GM18505 (cell line): ENCODE results near the gene FBXO31.

Experiments used
- ATAC-seq: cut with Tn5 transposase; IDR thresholded peaks from one replicate; pipeline ENCODE4 v1.9.1; 2021; ENCODE audit not compliant: unreplicated experiment
- POLR2A ChIP-seq: IDR thresholded peaks from 4 replicates; pipeline ENCODE4 v1.6.1; 2011; ENCODE audit warnings: borderline replicate concordance; ENCODE audit not compliant: insufficient read depth, insufficient read length; ENCODE audit errors: extremely low read depth

Gene FBXO31

DNA sequence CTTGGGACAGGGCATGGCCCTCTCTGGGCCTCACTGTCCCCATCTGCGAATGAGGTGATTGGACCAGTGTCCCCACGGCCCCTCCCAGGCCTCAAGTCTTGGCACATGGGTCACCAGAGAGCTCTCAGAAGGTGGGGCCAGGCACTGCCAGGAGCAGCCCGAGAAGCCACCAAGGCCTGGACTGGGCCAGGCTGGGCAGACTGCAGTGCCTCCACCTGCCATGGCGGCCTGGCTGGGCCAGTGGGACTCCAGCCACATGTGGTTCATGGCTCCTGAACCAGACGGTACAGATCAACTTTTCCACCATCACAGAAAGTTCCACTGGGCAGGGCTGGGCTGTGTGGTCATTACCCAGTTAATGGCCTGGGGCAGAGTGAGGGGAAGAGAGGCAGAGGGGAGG, 86.2 kb downstream of the FBXO31 start:
- no peak for TF ChIP-seq POLR2A
- no peak for ATAC-seq

GRCh38 chr16:87295661-87296531, 87.7 kb downstream of the FBXO31 start:
- ATAC-seq, result no peak
- no peak for TF ChIP-seq POLR2A

GRCh38 chr16:87295259-87295658, 88.3 kb downstream of the FBXO31 start:
- no peak for ATAC-seq
- TF ChIP-seq POLR2A, result no peak

DNA sequence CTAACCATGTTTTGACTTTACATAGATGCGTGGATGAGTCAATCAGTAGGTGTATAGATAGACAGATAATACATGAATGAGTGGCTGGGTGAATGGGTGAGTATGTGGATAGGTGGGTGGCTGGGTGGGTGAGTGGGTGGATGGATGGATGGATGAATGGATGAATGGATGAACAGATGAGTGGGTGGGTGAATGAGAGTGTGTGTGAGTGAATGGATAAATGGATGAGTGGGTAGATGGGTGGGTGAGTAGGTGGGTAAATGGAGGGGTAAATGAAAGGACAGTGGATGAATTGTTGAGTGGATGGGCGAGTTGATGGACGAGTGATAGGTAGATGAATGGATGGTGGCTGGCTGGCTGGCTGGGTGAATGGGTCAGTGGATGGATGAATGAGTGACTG, 89.6 kb downstream of the FBXO31 start:
- no peak for TF ChIP-seq POLR2A
- ATAC-seq, result no peak

GRCh38 chr16:87291944-87292343, 91.6 kb downstream of the FBXO31 start:
- TF ChIP-seq POLR2A, result no peak
- ATAC-seq, result no peak

- TF ChIP-seq POLR2A, result no peak
- ATAC-seq, result no peak
Observed at GRCh38 chr16:87288753-87289362, 94.7 kb downstream of the FBXO31 start.

DNA sequence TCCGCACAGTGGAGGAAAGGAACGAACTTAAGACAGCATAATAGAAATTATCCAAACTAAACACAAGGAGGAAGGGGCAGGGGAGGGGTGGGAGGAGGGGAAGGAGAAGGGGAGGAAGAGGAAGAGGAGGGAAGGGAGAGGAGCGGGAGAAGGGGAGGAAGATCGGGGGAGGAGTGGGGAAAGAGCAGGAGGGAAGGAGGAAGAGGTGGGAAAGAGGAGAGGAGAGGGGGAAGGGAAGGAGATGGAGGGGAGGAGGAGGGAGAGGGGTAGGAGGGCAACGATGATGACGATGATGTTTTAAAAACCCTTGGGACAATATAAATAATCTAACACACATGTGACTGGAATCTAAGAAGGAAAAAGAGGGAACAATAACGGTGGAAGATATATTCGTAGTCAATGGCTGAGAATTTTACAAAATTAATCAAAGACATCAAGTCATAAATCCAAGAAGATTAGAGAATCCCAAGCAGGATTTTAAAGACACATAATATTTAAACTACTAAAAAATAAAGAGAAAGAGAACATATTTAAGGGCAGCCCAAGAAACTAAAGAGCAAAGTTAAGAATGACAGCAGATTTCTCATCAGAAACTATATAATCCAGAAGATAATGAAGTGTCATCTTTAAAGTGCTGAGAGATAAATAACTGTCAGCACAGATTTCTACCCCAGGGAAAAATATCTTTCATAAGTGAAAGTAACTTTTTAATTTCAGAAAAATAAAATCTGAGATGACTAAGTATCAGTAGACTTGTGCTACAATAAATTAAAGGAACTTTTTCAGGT, 96.5 kb downstream of the FBXO31 start:
- ATAC-seq, result no peak
- no peak for TF ChIP-seq POLR2A

DNA sequence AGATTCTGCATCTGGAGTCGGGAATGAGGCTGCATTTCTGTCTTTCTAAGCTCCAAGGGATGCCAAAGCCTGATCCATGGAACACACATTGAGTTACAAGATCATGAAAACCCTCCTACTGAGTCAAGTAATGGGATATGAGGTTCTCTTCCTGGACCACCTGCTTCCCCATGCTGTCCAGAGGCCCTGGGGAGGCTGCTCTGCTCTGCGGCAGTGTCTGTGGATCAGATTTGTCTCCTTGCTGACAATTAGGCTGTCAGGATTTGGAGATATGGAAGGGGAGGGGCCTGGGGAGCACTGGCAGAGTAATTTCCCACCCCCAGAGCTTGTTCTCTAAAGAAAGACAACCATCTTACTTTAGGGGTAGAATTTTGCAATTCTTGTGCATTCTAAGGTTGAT, 99.4 kb downstream of the FBXO31 start:
- no peak for TF ChIP-seq POLR2A
- no peak for ATAC-seq

- TF ChIP-seq POLR2A, result no peak
- ATAC-seq, result no peak
Observed at GRCh38 chr16:87279094-87279658, 104.4 kb downstream of the FBXO31 start.

DNA sequence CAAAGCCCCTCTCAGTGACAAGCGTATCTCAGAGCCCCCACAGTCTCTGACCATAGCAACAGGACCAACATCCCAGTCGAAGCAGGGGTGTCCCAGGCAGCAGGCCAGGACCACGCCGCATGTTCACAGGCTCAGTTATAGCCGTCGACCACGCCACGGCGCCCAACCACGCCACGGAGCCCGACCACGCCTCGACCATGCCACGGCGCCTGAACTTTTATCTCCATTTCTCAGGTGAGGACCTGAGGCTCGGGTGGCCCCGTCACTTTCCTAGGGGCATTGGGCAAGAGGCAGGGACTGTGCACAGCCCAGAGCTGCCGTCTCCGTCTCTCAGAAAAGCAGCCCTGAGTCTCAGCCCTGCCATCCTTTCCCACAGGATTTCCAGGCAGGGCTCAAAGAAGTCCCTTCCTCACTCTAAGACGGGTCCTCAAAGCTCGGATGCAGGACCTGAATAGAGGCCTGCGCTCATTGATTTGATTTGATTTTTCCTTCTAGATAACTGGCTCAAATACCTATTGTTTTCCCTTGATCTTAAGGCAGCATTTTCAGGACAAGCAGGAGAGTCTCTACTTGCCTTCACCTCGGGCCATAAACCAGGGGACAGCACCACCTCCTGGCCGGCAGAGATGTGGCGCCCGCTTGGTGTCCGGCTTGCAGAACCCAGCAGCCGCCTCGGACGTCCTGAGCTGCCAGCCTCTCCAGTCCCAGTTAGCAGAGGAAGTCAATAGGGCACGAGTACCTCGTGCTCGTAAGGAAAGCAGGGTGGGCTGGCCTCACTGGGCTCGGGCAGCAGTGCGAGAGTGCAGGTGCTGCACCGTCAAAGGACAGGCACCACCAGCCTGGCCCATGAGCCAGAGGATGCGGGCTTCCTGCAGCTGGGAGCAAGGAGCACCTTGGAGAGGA, 105.1 kb downstream of the FBXO31 start:
- TF ChIP-seq POLR2A, result no peak
- ATAC-seq, result no peak
